Stimulated activated CD8-positive, alpha-beta memory T cell treated with anti-CD3 and anti-CD28 coated beads, Interleukin-4, amount 100 ng/mL, for 24 hours (primary cell): Measurements from ENCODE around the gene TMC1.
"Not testable (repeated sequence)": the region's sequence is repeated elsewhere in the genome, so short reads cannot be mapped to it uniquely, and the experiment has no call there.

Source experiments
- DNase-seq: peaks from one replicate; pipeline ENCODE4 v3.0.0-alpha.2; 2020; ENCODE audit warnings: low read depth

Gene TMC1

DNA sequence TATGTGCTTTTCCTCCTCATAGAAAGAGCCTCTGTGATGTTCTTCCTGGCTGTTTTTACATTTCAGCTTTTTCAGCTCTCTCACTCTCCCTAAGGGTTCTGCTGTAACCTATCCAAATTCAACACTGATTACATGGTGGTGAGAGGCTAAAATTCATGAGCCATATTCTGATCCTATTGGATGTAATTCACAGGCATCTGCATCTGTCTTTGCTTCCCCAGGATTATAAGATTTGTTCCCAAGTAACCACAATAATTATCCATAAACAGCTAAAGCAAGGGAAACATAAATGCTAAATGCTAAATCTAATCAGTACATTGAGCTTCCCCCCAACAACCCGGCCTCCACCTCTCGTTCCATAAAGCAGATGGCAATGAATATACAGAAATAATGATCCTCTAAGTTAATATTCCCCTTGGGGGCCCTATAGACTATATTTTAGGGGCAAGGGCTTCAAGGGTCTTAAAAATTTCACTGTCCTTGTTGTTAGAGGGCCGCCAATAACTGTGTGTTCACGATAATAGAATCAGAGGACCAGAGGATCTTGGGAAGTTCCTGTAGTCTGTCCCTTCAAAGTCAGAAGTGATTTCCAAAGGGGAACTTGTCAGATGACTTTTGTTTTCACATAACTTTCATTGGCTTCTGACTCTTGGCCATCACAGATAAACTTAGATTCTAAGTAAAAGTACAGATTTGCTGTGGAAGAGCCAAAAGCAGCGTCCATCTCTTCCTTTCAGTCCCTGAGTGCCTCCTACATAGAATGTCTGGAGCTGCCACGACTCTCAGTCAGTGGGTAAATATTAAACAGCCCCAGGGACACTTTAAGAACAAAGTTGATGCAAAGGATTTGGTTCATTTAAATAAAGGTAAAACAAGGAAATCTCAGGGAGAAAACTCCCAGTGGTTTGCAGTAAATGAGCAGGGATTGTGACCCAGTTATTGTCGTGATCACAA, 305.9 kb downstream of the TMC1 start:
- DNase-seq: no peak

DNA sequence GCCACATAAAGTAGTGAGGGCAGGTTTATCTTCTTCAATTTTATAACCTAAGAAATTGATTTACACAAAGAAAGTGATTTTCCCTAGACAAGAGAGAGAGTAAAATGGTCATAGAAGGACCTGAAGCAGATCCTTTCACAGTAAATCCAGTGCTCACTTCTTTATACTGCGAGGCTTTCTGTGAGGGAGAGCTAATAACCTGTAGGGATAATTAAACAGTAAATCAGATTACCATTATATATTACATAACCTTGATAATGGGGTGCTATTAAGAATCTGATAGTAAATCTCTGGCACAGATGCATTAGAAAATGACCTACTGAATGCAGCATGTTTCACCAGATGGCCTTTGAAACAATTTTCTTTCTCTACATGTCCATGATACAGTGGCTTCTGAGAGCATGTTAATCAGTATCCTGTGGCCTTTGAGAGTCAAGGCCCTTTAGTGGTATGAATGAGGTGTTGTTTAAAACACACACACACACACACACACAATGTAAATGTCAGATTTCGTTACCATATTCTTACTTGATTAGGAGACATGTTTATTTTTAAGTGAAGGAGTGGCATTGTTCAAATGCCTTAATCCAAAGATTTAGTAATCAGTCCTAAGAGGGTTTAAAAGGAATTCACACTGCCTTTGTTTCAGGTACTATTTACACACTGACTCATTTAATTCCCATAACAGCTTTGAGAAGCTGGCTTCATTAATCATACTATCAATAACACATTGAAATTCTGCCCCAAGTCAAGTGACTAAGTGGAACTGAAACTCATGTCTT, 306.7 kb downstream of the TMC1 start:
- DNase-seq: no peak

DNA sequence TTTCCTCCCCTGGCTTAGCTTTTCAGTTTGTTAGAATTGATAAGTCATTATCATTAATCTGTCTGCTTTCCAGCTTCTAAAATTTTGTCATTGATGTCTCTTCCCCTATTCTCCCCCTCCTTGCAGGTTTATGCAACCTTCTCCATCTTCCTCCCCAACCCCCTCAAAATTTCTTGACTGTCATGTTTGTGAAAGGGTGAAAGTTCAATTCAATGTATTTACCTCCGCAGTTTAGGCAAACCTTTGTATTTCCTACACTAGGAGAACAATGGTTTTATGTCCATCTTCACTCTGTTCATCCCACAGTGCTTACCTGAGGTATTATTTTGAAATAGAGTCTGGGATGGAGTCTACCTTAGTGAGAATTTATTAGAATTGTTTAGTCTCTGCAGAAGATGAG, 313.6 kb downstream of the TMC1 start:
- no peak for DNase-seq

DNA sequence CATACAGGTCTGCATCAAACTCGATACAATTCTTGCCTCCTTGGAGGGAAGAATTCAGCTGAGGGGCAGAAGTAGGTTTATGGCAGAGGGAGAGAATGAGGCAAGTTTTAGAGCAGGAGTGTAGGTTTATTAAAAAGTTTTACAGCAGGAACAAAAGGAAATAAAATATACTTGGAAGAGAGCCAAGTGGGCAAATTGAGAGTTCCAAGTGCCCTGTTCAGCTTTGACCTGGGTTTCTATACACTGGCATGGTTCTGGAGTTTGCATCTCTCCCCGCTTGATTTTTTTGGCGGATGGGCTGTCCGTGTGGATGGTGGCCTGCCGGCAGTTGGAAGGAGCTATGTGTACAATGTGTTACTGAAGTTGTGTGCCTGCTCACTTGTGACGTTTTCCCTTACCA, 315.4 kb downstream of the TMC1 start:
- DNase-seq: no peak

DNA sequence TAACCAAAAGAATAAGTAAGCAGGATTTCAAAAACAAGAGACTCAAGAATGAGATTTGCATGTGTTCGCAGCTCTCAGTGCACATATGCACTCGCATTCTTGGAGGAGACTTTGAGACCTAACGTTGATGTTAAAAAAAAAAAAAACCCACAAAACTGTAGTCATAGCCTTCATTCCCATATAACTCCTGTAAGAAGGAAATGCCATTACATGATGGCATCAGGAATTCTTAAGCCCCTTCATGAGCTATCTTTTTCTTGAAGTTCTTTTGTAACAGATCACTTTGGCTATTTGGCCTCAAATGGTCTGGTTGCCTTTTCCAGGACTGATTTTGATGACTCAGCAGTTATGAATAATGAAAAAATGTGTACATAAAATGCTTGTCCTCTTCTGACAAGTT, 317.7 kb downstream of the TMC1 start:
- no peak for DNase-seq

DNA sequence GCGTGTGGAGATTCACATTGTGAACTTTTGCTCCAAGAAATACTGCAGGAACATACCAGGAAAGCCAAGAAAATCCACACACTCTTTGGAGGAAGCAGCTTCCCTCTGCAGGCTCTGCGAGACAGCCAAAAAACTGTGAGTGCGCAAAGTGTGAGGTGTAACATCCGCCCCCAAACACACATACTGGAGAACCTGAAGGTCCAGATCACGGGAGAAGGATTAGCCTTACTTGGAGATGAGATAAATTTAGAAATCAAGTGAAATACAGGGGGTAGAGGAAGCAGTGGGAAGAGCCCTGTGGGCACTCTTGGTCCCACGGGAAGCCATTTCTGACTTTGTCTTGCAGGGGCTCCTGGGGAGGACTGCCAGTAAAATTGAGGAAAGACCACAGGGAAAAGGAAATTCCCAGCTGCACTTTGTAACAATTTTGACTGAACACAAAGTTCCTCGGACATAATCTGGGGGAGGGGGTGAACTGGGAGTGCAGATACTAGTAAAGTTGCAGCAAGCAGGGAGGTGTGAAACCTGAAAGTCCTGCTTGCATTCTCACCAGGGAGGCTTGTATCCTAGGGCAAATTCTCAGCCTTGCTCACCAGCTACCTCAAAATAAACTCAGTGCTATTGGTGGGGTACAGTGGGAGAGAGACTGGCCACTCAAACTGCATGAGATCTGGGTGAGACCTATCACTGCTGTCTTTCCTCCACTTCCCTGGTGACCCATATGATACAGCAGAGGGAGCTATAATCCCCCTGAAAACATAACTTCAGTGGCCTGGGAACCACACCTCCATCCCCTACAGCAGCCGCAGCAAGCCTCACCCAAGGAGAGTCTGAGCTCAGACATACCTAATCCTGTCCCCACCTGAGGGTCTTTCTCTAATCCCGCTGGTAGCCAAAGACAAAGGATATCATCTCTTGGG, 322.4 kb downstream of the TMC1 start:
- no peak for DNase-seq

DNA sequence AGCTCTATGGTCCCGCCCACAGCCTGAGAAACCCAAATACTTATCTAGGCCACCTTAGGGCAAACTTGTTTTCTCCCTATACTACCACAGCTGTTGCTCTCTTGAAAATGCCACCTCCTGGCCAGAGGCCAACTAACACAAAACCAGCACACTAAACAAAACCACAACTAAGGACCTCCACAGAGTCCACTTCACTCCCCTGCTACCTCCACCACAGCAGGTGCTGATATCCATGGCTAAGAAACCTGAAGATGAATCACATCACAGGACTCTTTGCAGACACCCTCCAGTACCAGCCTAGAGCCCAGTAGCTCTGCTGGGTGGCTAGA, 323.0 kb downstream of the TMC1 start:
- no peak for DNase-seq

DNA sequence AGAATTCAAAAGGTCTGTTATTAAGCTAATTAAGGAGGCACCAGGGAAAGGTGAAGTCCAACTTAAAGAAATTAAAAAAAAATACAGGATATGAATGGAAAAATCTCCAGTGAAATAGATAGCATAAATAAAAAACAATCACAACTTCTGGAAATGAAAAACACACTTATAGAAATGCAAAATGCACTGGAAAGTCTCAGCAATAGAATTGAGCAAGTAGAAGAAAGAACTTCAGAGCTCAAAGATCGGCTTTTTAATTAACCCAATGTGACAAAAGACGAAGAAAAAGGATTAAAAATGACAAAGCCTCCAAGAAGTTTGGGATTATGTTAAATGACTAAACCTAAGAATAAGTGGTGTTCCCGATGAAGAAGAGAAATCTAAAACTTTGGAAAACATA, 323.6 kb downstream of the TMC1 start:
- DNase-seq: not testable (repeated sequence)

DNA sequence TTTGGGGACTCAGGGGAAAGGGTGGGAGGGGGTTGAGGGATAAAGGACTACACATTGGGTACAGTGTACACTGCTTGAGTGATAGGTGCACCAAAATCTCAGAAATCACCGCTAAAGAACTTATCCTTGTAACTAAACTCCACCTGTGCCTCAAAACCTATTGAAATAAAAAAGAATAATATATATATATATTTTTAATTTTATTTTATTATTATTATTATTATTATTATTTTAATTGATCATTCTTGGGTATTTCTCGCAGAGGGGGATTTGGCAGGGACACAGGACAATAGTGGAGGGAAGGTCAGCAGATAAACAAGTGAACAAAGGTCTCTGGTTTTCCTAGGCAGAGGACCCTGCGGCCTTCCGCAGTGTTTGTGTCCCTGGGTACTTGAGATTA, 328.8 kb downstream of the TMC1 start:
- not testable (repeated sequence) for DNase-seq

DNA sequence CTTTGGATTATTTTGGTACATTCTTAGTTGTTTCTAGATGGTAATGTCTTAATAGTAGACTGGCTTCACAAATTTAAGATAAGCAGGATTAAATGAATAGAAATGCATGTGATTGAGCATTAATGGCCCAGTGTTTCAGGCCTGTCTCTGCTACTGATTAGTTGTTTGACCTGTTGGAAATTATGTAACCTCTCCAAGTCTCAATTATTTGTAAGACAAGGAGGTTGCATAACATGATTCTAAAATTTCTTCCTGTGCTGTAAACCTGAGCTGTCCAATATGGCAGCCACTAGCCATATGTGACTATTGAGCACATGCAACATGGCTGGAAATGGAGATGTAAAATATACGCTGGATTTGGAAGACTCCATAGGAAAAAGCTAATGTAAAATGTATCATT, 333.9 kb downstream of the TMC1 start:
- no peak for DNase-seq

DNA sequence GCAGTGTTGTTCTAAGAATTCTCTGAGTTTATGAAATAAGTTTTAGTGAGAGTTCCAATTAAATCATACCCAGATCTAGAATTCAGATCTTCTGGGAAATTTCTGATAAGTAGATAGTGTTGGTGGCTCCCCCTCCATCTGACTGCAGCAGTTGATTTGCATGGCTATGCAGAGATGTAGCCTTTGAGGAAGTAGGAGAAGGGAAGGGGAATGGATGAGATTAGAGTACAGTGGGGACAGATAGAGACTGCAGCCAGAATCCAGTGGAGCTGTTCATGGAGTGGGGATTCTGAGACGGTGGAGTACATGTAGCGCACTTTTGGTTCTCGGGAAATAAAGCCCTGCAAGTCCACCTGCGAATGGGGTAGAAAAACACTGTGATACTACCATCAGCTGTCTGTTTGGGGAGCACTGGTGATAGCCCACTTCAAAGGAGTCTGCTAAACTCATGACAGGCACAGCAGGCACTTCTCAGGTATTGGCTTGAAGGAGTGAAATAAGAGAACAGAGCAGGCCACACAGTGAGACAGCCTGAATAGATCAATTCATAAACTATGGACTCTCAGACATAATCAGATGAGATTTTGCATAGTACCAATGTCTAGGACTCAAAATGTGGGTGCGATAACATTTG, 334.6 kb downstream of the TMC1 start:
- DNase-seq: no peak

DNA sequence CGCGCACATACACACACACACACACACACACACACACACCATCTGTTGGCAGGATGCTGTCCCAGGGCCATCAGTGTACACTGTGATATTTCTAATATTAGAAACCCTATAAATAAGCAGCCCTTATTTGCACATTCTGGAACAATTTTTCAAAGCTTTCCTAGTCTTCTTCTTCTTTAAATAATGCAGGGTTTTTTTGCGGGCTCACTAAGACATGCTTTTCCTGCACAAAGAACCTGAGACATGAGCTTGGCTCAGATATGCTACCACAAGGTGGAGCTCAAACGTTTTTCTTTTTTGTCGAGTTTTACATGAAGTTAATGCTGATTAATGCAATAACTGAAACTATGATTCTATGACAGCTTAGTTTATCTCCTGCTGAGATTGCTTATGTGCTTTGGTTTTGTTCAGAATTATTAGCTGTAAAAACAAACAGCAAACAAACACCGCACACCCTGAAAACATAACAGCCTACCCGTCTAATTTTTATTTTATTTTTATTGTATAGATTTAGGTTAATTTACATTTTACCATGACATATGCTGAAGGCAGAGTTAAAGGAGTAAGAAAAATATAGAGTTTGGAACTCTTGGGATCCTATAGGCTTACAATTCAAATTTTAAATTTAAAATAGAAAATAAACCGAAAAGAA, 335.7 kb downstream of the TMC1 start:
- no peak for DNase-seq

DNA sequence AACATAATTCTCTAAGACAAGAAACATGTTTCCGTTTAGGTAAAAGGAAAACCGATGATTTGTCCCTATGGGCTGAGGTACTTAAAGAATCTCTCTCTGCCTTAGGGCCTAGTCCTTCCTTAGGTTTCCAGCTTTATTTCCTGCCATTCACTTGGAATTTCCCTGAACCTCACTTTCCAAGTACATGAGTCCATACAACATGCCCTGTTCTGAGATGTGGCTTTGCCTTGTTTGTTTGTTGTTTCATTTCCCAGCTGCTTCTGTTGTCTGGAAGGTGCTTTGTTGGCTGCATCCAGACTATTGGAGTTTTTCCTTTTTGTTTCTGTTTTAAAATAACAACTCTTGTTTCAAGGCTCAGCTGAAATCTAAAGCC, 336.2 kb downstream of the TMC1 start:
- DNase-seq: no peak

DNA sequence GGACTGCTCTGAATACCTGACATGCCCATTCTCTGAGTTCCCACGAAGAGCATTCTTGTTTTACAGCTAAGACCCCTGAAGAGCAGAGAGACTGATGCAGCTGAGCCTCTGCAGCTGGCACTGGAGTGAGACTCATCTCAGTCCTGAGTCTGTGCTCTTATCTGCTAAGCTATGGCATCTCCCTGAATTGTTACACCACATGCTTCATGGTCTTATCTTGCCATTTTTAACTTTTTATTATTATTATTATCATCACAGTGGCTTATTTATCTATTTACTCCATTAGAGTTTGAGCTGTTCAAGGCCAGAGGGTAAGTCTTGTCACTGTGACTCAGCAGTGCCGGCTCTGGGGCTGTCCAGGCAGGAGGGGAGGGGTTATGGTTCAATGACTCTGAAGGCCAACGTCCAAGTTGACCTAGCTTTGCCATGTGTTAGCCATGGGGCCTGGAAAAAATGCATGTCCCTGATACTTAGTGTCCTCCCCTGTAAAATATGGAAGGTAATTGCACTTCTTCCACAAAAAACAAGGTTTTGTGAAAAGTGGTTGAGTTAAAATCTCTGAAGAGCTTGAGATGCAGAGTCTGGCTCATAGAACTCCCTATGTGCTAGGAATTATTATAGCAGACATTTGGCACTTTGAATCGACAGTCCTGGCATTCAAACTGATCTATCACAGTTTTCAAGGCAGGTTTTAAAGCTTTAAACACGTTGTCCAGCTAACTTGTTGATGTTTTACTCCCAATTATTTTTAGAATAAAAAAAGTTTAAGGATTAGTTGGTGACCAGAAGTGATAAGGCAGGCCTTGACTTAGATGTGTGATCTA, 336.9 kb downstream of the TMC1 start:
- DNase-seq: no peak

DNA sequence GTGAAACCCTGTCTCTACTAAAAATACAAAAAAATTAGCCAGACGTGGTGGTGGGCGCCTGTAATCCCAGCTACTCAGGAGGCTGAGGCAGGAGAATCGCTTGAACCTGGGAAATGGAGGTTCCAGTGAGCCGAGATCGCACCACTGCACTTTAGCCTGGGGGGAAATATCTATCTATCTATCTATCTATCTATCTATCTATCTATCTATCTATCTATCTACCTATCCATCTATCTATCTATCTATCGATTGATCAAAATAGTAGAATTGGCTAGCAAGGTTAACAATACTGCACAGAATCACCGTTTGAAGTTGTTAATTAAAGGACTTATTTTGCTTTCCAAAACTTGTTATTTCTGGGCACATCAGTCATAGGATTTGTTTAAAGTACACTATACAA, 341.4 kb downstream of the TMC1 start:
- not testable (repeated sequence) for DNase-seq

DNA sequence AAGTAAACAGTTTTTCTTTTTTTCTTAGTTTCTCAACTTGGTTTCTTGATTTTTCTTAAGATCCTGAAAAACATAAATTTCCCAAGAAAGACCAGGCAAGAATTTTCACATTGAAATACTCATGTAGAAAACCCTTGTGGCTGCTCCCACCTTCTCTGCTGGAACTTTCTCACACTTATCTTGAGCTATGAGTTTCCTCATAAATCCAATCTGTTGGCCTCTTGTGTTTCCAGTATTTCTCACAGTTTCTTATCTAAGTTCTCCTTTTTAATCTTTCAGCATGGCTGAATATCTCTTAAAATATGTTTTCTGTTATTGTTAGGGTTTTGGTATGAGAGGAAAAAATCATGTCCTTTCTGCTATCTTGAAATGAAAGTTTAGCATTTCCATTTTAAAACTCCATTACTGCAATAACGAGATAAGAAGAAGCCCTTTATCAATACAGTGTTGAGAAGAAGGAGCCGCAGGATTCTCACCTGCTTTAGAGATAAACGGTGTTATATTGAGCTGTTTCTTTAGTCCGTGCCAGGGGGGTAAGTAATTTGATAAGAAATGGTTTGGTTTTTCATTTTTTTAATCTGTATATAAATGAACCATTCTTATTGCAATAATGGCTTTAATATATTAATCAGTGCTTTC, 342.2 kb downstream of the TMC1 start:
- no peak for DNase-seq

DNA sequence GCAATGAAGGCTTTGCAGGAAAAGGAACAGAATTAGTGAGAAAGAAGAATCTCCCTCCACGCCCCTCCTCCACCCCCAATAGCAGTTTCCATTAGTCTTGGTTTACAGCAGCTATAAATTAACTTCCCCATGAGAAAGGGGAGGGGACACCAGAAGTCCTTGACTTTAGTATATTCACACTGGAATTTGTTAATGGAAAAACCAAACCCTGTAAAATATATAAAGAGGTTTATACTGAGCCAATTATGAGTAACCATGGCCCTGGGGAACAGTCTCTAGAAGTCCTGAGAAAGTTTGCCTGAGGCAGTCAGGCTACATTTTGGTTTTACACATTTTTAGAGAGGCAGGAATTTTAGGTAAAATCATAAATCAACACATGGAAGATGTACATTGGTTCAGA, 342.9 kb downstream of the TMC1 start:
- DNase-seq: no peak

DNA sequence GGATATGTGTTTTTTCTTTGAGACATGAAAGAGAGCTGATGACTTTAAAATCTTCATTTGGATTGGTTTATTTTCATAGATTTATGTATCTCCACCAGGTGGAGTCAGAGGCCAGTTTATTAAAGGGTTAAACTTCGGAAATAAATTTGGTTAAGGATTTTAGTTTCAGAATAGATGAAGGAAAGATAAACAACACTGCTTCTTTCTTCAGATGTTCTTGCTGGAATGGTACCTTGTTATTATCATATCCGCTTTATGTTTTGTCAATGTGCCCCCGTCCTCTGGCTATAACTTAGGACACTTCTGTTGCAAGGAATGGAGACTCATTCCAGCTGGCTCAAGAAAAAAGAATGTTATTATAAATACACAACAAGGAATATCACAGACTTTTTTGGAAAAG, 350.3 kb downstream of the TMC1 start:
- DNase-seq: no peak

DNA sequence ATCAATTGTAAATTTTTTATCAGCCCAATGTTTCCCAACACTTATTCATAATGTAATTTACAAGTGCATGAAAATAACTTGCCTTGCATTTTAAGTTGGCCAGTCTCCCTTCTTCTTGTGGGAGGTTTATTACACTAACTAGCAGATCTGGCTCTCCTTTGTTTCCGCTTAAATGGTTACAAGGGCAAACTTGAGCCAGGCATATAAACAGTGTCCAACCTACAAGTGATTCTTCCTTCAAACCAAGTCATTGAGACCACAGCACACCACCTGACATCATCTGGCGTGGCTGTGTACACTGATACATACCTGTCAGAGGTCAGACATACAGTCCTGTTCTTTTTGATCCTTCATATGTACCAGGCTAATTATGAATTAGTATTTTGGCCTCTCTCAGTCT, 351.3 kb downstream of the TMC1 start:
- DNase-seq: no peak

DNA sequence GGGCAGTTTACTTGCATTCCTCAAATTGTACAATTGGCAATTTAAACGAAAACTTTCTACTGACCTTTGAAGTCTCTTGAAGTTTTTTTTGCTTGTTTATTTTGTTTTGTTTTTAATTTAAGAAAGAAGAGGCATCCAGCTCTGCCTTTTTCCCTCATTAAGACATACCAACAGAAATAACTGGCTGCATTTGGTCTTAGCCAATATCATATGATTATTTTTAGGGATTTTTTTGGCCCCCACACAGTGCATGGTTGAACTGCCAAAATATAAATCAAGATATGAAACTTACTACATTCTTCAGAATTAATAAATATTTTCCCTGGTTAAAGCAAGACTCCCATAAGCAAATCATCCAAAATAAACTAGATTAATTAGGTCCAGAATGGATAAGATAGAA, 352.0 kb downstream of the TMC1 start:
- DNase-seq: no peak
